Activated CD4-positive, alpha-beta T cell treated with anti-CD3 and anti-CD28 coated beads, Interleukin-2, amount 50 U/mL, for 24 hours (primary cell): ENCODE measurements around the gene DCDC1.

Experiments
- DNase-seq, 2 donors: peaks; one replicate each; pipeline ENCODE4 v3.0.0-alpha.2; 2020; ENCODE audit warnings: low read depth in 1 of 2, low spot score in 1 of 2

DCDC1 gene

DNA sequence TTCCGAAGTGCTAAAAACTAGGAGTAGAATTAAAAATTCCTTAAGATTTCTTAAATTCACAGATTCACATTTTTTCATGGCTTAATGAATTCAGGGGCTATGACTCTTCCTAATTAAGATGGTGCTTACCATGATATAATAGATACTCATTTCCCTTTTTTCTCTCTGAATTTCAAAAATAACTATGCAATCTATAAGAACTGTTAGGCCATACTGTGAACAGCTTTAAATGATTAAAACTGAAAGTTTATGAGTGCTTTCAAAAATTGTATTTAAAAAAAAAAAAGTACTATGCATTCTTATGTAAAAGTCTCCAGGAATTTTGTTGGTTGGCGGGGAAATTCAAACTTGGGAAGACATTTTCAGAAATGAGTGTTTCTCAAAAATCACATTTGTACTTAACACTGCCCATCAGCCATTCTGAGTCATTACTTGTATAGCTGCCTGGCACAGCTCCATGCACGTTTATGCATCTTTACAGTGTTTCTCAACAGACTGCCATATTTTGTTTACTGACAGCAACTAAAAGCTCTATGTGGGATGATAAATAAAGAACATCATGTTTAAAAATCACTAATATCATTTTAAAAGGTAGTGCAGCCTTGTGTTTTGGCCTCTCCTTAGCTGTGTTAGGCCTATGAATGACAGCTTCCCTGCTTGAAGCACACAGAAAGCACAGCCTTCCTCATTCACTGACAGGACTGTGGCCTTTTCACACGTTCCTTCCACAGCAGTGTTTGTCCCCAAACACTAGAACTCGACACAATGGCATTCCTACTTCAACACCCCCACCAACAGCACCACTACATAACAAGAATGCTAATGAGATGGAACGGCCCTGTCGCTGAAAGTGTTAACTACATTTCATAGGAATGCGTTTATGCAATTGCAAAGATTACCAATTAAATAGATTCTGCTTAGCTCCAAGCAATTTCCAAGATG is 131.4 kb downstream of the DCDC1 start:
- DNase-seq, result no peak

DNA sequence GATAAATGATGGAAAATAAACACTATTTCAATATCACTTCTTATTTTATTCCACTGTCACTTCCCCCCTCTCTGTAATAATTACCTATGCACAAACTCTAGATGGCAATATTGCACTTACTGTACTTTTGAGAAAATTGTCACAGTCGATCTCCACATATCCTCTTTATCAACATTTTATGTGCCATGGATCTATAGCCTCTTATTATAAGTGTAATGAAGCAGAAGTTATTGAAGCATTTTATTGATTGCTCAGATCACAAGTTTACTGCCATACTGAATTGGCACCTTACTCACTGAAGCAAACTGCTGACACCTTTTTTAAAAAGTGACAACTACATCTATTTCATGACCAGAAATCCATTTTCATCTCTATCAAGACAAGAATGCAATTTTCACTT is 133.4 kb downstream of the DCDC1 start:
- no peak for DNase-seq

DNA sequence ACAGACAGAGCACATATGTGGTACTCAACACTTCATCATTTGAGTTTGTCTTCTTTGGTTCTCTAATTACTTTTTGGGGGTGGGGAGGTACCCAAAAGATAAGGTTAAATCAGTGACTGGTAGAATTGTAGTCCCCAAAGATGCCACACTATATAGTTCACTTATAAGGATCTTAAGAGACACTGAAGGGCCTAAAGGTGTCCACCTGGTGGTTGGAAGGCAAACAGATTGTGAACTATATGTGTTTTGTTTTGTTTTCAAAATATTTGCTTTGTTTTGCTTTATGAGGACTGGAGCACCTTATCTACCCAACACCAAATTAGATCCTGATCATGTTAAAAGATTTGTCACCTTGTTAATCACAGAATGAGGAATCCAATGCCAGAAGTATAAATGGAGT is 136.1 kb downstream of the DCDC1 start:
- no peak for DNase-seq

DNA sequence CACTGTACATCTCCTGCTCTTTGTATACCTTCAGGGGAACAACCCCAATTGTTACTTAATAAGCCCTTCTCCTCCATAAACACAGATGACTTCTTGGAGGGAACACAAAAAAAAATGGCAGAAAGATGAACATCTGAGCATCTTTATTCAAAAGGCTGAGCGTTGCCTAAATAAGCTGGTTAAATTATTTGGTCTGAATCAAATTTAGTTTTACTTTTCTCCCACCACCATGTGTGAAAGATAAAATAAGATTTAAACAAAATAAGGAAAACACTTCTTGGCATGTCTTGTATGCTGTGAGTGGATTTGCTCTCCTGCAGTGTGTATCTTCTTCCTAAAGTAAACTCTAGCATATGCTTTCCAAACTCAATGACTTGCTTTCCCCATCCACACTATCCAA is 137.9 kb downstream of the DCDC1 start:
- DNase-seq, result no peak

DNA sequence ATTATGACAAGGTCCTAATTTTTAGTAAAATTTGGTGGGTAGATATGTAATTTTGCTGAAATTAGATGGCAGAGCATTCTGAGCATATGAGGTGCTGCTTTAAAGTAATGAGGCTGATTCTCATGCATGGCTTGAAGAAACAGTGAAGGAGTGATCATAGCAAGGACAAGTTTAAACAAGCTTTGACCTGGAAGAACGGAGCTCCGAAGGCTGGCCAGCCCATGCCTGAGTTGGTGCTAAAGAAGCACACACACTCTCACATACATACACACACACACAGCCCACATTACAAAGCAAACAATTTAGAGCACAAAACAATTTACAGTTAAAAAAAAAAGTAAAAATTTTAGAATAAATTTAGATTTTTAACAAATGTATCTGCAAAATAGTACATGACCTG is 150.7 kb downstream of the DCDC1 start:
- no peak for DNase-seq

DNA sequence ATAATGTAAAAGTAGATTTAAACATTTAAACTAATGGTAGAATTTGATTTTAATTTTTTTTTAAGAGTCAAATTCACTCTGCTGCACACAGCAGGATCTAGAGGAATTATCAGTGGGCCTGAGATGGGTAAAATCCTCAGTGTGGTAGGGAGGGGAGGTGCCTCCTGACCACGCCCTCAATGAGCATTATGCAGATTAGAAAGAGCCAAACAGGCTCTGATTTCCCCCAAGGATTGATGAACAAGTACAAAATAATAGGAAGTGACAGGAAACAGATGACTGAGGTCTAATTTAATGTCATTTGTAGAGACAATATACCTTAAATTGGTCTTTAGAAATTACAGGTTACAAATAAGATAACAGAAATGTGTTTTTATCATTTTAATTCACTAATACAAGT is 155.2 kb downstream of the DCDC1 start:
- DNase-seq, result no peak

DNA sequence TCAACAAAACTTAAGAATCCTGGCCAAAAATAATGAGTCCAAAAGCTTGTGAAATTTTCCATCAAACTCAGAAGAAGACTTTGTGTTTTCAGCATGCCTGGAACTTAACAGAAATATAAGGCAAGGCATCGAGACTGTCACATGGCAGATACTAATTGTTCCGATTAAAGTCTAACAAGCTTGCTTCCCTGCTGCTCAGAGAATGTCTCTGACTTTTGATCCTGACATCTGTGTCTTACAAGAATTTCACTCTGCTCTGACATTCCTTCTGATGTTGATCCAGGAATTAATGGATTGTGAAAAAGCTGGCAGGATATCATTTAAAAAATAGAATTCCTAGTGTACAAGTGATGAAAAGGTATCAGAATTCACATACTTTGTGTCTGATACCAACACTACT is 170.2 kb downstream of the DCDC1 start:
- DNase-seq, result no peak

DNA sequence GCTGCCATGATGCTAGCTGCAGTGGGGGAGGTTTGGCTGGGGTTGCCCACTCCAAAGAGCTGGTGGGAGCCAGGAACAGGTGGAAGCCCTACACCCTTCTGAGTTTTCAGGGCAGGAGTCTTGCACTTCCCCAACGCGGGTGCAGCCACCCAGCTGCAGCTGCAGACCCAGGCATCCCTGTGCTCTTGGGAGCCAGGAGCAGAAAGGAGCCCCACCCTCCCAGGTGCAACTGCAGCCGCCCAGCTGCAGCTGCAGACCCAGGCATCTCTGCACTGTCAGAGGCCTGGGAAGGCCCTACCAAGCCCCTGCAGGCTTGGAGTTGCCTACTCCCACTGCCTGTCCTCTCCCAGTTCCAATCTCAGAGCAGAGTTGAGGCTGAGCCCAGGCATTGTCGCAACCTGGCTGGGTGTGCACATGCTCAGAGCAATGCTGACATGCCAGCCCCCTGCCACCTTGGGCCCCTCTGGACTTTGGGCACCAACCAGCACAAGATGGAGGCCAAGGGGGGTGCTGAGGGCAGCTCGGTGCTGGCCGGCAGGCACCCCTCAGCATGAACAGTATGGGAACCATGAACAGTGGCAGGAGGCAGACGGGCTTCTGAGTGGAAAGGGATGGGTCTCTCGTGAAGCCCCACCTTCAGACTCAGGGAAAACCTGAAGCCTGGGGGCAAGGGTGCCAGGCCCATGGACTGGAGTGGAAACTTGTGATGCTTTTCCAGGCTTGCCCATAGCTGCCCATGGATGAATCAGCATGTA is 195.4 kb downstream of the DCDC1 start:
- DNase-seq, result no peak

DNA sequence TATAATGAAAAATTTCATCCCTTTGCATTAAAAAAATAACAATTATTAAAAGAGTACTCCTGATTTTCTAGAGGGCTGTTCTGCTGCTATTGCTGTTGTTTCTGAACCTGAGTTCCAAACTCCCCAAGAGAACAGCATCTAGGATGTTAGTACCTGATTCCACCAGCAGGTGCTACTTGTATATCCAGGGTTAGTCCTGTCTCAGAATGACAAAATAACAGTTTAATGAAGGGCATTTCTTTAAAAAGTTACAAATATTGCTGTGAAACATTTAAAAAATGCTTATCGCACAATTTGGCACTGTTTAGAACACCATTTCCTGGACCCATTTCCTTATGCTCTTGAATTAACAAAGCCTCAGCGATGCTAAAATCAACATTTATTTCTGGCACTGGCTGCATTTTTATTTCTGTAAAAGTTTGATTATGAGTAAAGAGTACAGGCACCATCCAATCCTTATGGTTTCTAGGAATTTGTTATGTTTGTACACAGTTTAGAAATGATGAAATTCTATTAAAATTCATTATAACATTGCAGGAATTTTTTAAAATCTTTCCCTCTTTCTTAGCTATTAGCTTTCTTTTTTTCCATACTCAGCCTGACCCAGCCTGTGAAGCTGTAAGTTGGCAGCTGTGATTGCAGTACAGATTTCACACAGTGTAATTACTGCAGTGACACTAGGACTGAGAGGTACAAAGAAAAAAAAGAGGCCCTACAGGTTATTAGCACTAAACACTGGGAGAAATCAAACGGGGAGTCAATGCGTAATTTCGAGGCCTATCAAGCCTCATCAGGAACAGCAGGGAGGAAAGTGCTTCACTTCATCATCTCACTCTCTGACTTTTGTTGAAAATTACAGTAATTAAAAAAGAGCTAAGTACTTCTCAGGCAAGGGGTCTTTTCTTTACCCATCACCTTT is 208.8 kb downstream of the DCDC1 start:
- DNase-seq, result no peak

DNA sequence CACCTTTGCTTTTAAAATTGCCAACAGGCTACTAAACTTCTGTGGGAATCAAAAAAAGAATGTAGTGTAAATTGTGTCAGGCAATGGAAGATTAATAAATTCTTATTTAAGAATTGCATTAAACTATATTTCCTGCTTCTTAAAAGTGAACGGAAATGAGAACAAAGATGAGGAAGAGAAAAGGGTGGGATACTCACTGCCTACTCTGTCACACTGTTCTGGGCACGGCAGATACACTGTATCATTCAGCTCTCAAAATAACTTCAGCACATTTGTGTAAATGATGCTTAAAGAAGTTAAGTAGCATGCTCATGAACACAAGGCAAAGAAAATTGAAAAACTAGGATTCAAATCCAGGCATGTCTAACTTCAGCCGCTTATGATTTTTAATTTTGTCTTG is 218.7 kb downstream of the DCDC1 start:
- no peak for DNase-seq

DNA sequence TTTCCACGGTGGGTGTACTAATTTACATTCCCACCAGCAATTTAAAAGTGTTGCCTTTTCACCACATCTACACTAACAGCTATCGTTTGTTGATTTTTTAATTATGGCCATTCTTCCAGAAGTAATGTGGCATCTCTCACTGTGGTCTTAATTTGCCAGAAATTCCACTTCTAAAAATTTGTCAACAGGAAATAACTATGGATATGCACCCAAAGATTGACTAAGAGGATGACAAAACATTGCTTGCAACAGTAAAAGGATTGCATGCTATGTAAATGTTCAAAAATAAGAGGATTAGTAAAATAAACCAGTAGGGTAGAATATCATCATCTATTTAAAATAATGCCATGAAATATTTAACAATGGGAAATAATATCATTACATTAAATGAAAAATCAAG is 219.5 kb downstream of the DCDC1 start:
- no peak for DNase-seq

DNA sequence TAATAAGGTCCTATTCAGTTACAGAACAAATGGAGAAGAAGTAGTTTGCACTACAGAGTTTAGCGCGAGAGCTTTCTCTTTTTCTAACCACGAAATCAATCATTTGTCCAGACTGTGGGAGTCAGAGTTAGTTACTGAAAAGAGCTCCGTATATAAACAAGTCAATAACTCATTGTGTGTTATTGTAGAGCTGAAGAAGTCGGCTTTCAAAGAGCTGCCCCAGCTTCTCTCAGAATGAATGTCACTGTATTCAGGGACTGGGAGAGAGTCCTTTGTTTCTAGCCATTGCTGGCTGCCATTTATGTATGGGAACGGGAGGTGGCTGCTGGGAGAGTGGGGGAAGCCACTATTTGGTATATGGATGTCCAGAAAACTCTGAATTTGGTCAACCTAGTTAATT is 227.8 kb downstream of the DCDC1 start:
- DNase-seq, result no peak

DNA sequence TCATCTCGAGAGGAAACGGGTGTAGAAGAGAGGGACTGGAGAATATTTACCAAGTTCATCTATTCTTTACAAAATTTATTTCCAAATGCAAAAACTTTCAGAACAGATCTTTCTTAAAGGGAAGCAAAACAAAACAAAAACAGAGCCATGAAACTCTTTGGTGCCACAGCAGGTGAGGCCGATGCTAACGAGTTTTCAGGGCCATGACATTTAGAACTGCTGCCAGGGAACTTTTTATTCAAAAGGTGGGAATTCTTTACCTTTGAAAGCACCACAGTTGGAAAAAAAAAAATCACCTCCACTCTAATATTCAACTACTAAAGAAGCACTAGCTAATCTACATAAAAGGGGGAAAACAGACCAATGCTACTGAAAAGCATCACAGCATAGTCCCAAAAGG is 230.1 kb downstream of the DCDC1 start:
- no peak for DNase-seq

DNA sequence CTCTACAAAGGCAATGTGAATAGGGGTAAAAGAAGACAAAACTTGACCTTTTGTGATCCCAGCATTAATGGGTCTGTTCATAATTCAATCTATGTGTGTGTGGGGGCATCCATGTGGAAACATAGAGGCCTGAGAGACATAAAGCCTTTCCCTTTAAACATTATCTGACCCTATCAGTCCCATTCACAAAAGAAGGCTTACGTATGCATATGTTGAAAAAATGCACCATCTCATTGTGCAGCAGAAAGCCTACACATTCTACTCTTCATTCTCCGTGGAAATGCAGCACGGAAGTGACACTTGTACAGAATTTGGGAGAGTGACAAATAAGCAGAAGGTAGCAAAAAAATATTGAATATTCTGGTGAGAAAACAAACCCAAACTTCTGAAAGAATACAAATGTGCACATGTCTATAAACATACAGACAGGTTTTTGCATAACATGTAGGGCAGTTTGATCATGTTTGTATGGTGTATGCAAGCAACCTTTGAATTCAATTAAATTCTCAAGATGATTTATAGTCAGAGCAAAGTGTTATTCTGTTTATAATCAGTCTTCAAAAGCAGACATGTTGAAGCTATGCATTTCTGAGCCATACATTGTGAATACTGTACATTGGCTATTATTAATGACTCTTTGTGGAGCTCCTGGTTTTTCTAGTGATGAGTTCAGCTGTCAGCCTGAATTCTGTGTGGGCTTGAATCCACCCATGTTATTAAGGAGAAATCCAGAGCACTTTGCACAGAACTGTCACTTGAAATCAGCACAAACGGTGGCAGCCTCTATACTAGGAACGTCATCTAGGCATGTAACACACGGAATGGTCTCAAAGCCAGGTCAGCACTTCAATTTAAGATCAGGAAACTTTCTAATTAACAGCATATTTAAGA is 236.8 kb downstream of the DCDC1 start:
- DNase-seq, result no peak

DNA sequence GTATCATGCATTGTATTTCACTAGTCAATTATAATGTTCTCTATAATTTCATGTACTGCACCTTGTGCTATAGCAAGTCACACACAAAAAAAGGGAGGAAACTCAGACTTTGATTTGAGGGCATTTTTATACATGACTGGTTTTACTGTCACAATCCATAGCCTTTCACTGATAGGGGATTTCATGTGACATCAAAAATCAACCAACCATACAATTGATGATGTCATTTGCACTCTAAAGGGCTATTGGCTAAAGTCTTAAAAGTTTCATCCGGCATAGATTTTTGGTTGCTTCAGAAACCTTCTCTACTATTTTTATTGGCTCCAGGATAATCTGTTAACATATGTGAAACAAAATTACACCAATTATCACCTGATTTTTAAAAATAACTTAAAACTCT is 237.8 kb downstream of the DCDC1 start:
- DNase-seq, result no peak

DNA sequence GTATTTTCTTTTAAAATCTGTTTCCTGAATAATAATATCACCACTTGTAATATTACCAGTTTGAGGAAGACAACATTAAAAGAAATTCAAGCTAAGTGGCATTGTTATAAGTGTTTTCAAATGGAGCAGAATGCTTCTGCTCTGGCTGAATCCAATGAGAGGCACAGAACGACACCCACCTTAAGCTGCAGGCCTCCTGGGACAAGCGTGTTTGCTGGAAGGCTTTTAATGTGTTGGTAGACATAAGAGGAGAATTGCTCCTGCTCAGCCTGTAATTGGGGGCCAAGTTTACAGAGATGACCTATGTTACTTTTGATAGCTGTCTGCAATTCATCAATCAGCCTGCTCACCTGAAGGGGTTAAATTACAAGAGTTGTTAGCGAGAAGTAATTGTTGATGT is 242.2 kb downstream of the DCDC1 start:
- DNase-seq, result no peak

DNA sequence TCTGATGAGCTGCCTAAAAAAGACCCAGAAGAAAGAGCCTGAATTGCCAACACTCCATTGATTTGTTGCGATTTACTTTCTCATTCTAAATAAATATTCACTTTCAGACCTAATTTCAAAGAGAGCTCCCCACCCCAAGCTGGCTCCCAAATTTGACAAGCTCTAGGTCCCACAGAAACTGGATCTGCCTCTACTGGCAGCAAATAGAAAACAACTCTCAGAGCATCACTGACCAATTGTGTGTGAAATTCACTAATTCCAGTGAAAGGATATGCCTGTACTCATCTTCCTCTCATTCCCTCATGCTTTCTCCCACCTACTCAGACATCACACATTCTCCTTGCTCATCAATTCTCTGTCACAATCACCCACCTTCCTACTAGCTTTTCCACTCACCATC is 249.1 kb downstream of the DCDC1 start:
- DNase-seq, result no peak

DNA sequence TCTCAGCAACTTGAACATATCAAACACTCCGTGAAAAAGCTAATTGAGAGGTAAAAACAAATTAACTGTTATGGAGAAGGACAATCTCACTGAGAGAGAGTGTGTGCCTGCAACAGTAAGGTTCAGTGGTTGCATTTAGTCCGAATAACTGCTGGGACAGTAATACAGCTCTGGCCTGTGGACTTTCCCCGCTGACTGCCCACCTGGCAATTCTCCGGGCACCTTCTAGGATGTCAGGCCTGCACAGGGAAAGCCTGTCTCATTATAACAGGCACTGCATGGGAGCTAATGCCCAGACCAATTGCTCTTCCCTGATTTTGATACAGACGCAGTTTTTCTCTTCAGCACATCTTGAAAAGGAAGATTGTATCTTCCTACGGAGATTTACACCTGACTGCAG is 251.0 kb downstream of the DCDC1 start:
- DNase-seq, result no peak

DNA sequence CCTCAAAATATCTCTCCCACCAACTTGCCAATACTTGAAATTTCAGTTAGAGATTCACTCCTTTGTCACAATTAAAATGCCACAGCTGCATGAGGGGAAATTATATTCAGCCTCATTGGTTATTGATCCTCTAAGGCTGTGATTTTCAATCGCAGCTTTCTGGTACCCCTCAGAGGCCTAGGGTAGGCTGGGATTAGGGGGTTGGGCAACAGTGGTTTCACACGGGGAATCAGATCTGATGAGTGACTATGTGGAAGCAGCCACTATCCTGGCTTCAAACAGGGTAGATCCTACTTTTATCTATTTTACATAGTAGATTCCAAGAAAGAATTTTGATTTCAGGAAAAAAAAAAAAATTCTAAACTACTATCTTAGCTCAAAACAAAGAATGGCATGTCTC is 252.5 kb downstream of the DCDC1 start:
- no peak for DNase-seq

DNA sequence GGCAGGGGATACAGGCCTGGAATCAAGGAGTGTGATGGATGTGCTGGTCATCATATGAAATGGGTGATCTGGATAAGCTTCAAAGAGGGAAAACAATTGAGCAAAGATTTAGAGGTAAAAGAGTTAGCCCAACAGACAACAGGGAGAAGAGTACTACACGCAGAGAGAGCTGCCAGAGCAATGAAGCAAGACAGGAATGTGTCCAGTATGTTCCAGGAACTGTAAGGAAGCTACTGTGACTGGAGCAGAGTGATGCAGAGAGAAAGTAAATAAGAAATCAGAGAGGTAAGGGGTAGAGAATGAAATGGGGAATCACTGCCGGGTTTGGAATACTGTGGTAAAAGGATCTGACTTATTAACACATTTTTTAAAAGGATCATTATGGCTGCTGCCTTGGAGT is 255.1 kb downstream of the DCDC1 start:
- no peak for DNase-seq
